ENCODE data around the gene HDAC7. TPM values are rescaled to one million over a fixed set of nuclear protein-coding genes. Genes with fewer than 3 reads are reported as not detected.

Gene HDAC7
- total RNA-seq, 1 experiment from 2014 or later, result 44.2 TPM

GRCh38 chr12:47776471-47777143 lies 43.1 kb downstream of the HDAC7 start:
- TF ChIP-seq CTCF (conservative IDR thresholded peaks at IDR 0.05; ENCODE audit: low read depth, low read length) (no peak), EZH2phosphoT487 (IDR thresholded peaks at IDR 0.05; ENCODE audit: borderline replicate concordance, low read length) (no peak), EZH2 (IDR thresholded peaks at IDR 0.05; ENCODE audit: low read length, unreplicated experiment) (no peak)
- ChIA-PET POLR2A (ENCODE audit: unreplicated experiment) (interaction anchor here (1.5 kb wide), 1 partner anchor 35 kb away, joined by 4 read pairs; no protein-coding TSS in a partner anchor), CTCF (no interaction called here)
- BruUV-seq (replicated peaks), result no TSS peak
- Histone ChIP-seq H3K27me3 (ENCODE audit: low read length) (no peaks in the 10 kb centered on the region), H3F3A (ENCODE audit: low read length, unreplicated experiment) (peaks cover 4% of the 10 kb centered on the region), H2AFZ (ENCODE audit: low read length) (no peak overlapping the region), H3K9me3 (ENCODE audit: low read length) (no peaks in the 10 kb centered on the region), H3K36me3 (ENCODE audit: low read depth, low read length) (no peaks in the 10 kb centered on the region), H3K4me2 (ENCODE audit: low read length) (no peak overlapping the region), H3K9me2 (replicated peaks; ENCODE audit: low read length) (no peaks in the 10 kb centered on the region), H4K20me1 (ENCODE audit: low read length) (no peaks in the 10 kb centered on the region), H3K27ac (ENCODE audit: low read length) (peak overlapping the region; percentile 15; the same call in 1 of the 2 replicates), H3K4me1 (ENCODE audit: insufficient read depth, low read length) (peaks cover 32% of the 10 kb centered on the region), H3K4me3 (ENCODE audit: low read length) (no peak overlapping the region), H3K79me2 (ENCODE audit: low read length) (peaks cover 15% of the 10 kb centered on the region), H3K9ac (ENCODE audit: low read length) (no peak overlapping the region)
- DNase-seq (no peak), ATAC-seq (no peak)
- intact Hi-C loops (cut with micrococcal nuclease), result no loop called here

GRCh38 chr12:47775100-47775911 lies 44.4 kb downstream of the HDAC7 start:
- ATAC-seq (no peak), DNase-seq (peak; percentile 60)
- no TSS peak for BruUV-seq (replicated peaks)
- Histone ChIP-seq H2AFZ (ENCODE audit: low read length) (no peak overlapping the region), H3K4me1 (ENCODE audit: insufficient read depth, low read length) (peaks cover 32% of the 10 kb centered on the region), H3K9me3 (ENCODE audit: low read length) (no peaks in the 10 kb centered on the region), H3K79me2 (ENCODE audit: low read length) (peaks cover 15% of the 10 kb centered on the region), H3F3A (ENCODE audit: low read length, unreplicated experiment) (peaks cover 4% of the 10 kb centered on the region), H3K27ac (ENCODE audit: low read length) (no peak overlapping the region), H3K36me3 (ENCODE audit: low read depth, low read length) (no peaks in the 10 kb centered on the region), H3K9me2 (replicated peaks; ENCODE audit: low read length) (no peaks in the 10 kb centered on the region), H4K20me1 (ENCODE audit: low read length) (no peaks in the 10 kb centered on the region), H3K9ac (ENCODE audit: low read length) (no peak overlapping the region; the same call in 1 of the 2 replicates), H3K27me3 (ENCODE audit: low read length) (no peaks in the 10 kb centered on the region), H3K4me2 (ENCODE audit: low read length) (peak overlapping the region; percentile 9), H3K4me3 (ENCODE audit: low read length) (no peak overlapping the region)
- TF ChIP-seq EZH2phosphoT487 (IDR thresholded peaks at IDR 0.05; ENCODE audit: borderline replicate concordance, low read length) (no peak), CTCF (conservative IDR thresholded peaks at IDR 0.05; ENCODE audit: low read depth, low read length) (no peak), EZH2 (IDR thresholded peaks at IDR 0.05; ENCODE audit: low read length, unreplicated experiment) (no peak)
- intact Hi-C loops (cut with micrococcal nuclease), result no loop called here
- ChIA-PET POLR2A (ENCODE audit: unreplicated experiment) (interaction anchor here (1.5 kb wide), 1 partner anchor 34 kb away, joined by 4 read pairs; no protein-coding TSS in a partner anchor), CTCF (interaction anchor here (0.6 to 0.8 kb wide), 2 partner anchors 17 to 63 kb away, joined by 3 to 4 read pairs; partner anchors contain the start of gene RAPGEF3)

All from PC-3 (cell line).